Naive thymus-derived CD8-positive, alpha-beta T cell (primary cell): ENCODE data around the gene FADS3. TPM values are rescaled to one million over a fixed set of nuclear protein-coding genes. Genes with fewer than 3 reads are reported as not detected.

Experiments
- ATAC-seq, 2 donors: fragments of 150-1000 bp; cut with Tn5 transposase in 1 of 2; sonication (Bioruptor Pico), chemical (Tn5 transposase) in 1 of 2; 1 replicate in 1 of 2; 2 replicates in 1 of 2; pipeline ENCODE4 v1.10.0; 2021; ENCODE audit warnings: mild to moderate bottlenecking in 2 of 2, moderate library complexity in 2 of 2
- POLR2A ChIA-PET: fragments of 350-600 bp; sonication (Branson Sonifier 250); formaldehyde crosslinking; loops from one replicate; lab custom pipeline; 2021; ENCODE audit warnings: antibody characterized with exemption; lab: Charles Lee
- DNase-seq, 10 donors: peaks; one replicate each; pipeline versions ENCODE4 v3.0.0 to v3.0.0-alpha.2; 2020 to 2022
- H3K27ac Mint-ChIP-seq, 10 donors: one replicate each; pipeline ENCODE4 v1.8.0; 2020 to 2022; ENCODE audit warnings: mild to moderate bottlenecking in 10 of 10, mixed read lengths in 10 of 10, moderate library complexity in 4 of 10, inconsistent platforms in 1 of 10
- H3K27me3 Mint-ChIP-seq, 5 donors: one replicate each; pipeline ENCODE4 v1.8.0; 2021 to 2022; ENCODE audit warnings: mixed read lengths in 5 of 5
- H3K36me3 Mint-ChIP-seq, 3 donors: one replicate each; pipeline ENCODE4 v1.8.0; 2020 to 2022; ENCODE audit warnings: mixed read lengths in 3 of 3, mild to moderate bottlenecking in 2 of 3, inconsistent platforms in 1 of 3
- H3K4me1 Mint-ChIP-seq, 4 donors: one replicate each; pipeline ENCODE4 v1.8.0; 2021 to 2022; ENCODE audit warnings: mixed read lengths in 4 of 4
- H3K4me3 Mint-ChIP-seq, 10 donors: one replicate each; pipeline ENCODE4 v1.8.0; 2020 to 2022; ENCODE audit warnings: mild to moderate bottlenecking in 10 of 10, mixed read lengths in 10 of 10, moderate library complexity in 6 of 10, inconsistent platforms in 1 of 10
- H3K9me3 Mint-ChIP-seq, 9 donors: one replicate each; pipeline ENCODE4 v1.8.0; 2020 to 2022; ENCODE audit warnings: mixed read lengths in 9 of 9, mild to moderate bottlenecking in 3 of 9, inconsistent platforms in 1 of 9, moderate library complexity in 1 of 9
- polyA plus RNA-seq, 3 donors: library from polyadenylated mRNA; unstranded; fragments of 300-500 nt; fragmentation: Illumina TruSeq; gene quantifications; one replicate each; pipeline ENCODE4 v1.2.3, GENCODE V29; 2021
- total RNA-seq, 8 experiments: library from RNA in 2 of 8; stranded (reverse) in 2 of 8; gene quantifications; one replicate each; pipeline ENCODE4 v1.2.3 and lab custom pipeline; 2021 to 2026

The FADS3 gene
- total and polyA plus RNA-seq, 5 experiments from 2014 or later = 0.33 to 5.7 (median 1.5) TPM

DNA sequence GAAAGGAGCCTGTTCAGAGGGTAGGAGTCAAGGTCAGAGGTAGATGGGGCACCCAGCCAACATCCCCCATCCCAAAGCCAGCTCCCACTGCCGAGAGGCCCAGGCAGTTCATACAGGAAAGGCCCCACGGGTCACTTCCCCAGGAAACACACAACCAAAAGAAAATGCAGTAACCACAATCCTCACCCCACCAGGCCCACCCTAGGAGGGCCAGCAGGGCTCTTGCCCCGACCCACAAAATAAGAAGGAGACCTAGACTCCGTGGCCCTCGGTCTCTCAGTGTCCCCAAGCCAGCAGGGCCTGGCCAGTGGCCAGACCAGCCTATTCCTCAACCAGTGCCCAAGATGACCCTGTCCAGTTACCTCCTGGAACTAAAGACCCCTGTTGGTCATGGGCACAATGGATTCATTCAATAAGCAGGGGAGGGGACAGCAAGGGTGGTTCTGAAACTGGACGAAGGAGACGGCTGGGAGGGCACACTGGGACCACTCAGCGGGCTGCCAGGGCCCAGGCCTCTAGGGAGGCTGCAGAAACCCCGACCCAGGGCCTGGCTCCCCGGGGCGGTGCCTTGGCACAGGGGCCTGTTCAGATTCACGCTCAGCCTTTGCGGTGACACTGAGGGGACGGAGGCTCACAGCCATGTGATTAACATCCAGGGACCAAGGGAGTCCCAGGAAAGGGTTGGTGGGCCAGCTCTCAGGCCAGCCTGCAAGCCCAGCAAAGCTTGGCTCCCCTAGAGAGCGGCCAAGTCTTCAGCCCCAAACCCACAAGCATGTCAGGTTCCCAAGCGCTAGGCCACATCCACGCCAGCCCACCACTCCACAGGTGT lies 20.6 kb upstream of the FADS3 start:
- Mint-ChIP-seq H3K4me3 (no peak overlapping the region), H3K27ac (peak overlapping the region in 1 of 10 donors; percentile 33), H3K27me3 (peaks cover 19 to 46% (median 36%) of the 10 kb centered on the region in 5 donors), H3K9me3 (peaks cover 0 to 2% (median 0%) of the 10 kb centered on the region in 9 donors), H3K36me3 (no peaks in the 10 kb centered on the region), H3K4me1 (peaks cover 0 to 8% (median 2%) of the 10 kb centered on the region in 4 donors)
- no peak for ATAC-seq
- POLR2A ChIA-PET = interaction anchor here (0.5 kb wide), 1 partner anchor 123 kb away, joined by 3 read pairs; no protein-coding TSS in a partner anchor
- DNase-seq = no peak

DNA sequence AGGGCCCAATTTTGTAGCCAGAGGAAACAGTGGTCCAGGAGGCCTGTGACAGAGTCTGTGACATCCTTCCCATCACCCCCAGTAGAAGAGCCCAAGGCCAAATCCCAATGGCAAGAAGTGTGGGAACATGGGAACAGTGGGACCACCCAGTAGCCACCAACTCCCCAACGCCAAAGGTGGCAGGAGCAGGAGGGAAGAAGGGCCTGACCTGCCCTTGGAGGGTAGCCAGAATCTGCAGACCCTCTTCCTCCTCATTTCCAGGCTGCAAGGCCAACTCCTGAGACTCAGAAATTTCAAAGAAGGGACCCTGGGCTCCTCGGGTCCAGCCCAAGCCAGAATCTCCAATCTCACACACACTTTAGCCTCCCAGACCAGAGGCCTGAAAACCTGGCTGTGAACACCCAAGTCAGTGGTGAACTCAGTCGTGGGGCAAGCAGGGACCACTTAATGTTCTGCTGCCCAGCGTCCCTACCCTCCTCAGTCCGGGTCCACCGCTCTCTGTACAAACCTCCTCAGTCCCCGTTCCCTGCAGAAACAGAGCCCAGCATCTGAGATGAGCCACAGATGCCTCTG lies 19.9 kb upstream of the FADS3 start:
- no peak overlapping the region for H3K27ac Mint-ChIP-seq
- peaks cover 0 to 8% (median 0%) of the 10 kb centered on the region in 4 donors for H3K4me1 Mint-ChIP-seq
- peaks cover 17 to 46% (median 32%) of the 10 kb centered on the region in 5 donors for H3K27me3 Mint-ChIP-seq
- ATAC-seq = no peak
- peaks cover 0 to 2% (median 0%) of the 10 kb centered on the region in 9 donors for H3K9me3 Mint-ChIP-seq
- no peak for DNase-seq
- POLR2A ChIA-PET = no interaction called here
- no peak overlapping the region for H3K4me3 Mint-ChIP-seq
- H3K36me3 Mint-ChIP-seq = no peaks in the 10 kb centered on the region

- no peak for ATAC-seq
- H3K27me3 Mint-ChIP-seq = peaks cover 16 to 40% (median 29%) of the 10 kb centered on the region in 5 donors
- POLR2A ChIA-PET = no interaction called here
Observed at GRCh38 chr11:61910187-61911127, 19.1 kb upstream of the FADS3 start.

DNA sequence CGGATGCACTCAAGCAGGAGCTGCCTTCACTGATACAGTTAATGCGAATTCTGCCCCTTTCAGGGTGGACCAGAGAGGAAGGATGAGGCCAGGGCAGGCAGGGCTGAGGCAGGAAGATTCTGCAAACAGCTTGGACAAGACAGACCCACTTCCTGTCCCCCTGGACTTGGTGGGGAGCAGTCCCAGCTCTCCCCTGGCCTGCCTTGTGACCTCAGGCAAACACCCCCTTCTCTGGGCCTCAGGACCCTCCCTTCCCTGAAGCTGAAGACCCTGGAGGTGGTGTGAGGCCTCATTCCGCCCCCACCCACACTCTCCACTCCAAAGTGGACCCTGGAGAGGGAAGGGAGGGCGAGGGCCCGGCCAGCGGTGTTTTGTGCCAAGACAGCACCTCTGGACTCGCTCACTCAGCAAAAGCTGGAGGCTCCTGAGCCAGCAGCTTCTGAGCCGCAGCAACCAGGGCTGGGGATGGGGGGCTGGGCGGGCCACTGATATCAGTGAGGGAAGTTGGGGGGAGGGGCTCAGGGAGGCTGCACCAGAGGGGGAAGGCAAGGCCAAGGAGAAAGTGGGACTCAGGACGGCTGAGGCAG lies 17.5 kb upstream of the FADS3 start:
- no peaks in the 10 kb centered on the region for H3K36me3 Mint-ChIP-seq
- peaks cover 7 to 29% (median 14%) of the 10 kb centered on the region in 5 donors for H3K27me3 Mint-ChIP-seq
- no peak for ATAC-seq
- H3K4me3 Mint-ChIP-seq = no peak overlapping the region
- H3K9me3 Mint-ChIP-seq = no peaks in the 10 kb centered on the region
- H3K4me1 Mint-ChIP-seq = peaks cover 0 to 8% (median 0%) of the 10 kb centered on the region in 4 donors
- POLR2A ChIA-PET = no interaction called here
- peak in 1 of 10 donors; percentile 24 for DNase-seq
- no peak overlapping the region for H3K27ac Mint-ChIP-seq

More at GRCh38 chr11:61910187-61911127, 19.1 kb upstream of the FADS3 start:
- H3K4me3 Mint-ChIP-seq = no peak overlapping the region
- H3K9me3 Mint-ChIP-seq = peaks cover 0 to 2% (median 0%) of the 10 kb centered on the region in 9 donors
- no peaks in the 10 kb centered on the region for H3K36me3 Mint-ChIP-seq
- H3K4me1 Mint-ChIP-seq = peaks cover 0 to 8% (median 0%) of the 10 kb centered on the region in 4 donors
- peak in 1 of 10 donors; percentile 32 for DNase-seq
- no peak overlapping the region for H3K27ac Mint-ChIP-seq

- no peaks in the 10 kb centered on the region for H3K9me3 Mint-ChIP-seq
- no peaks in the 10 kb centered on the region for H3K36me3 Mint-ChIP-seq
- no peak for DNase-seq
- no peak overlapping the region for H3K4me3 Mint-ChIP-seq
- POLR2A ChIA-PET = no interaction called here
- ATAC-seq = no peak
- H3K4me1 Mint-ChIP-seq = peaks cover 0 to 8% (median 0%) of the 10 kb centered on the region in 4 donors
- no peak overlapping the region for H3K27ac Mint-ChIP-seq
- H3K27me3 Mint-ChIP-seq = peaks cover 3 to 29% (median 8%) of the 10 kb centered on the region in 5 donors
Observed at GRCh38 chr11:61907871-61908729, 16.8 kb upstream of the FADS3 start.

GRCh38 chr11:61907282-61907681 lies 15.9 kb upstream of the FADS3 start:
- no peaks in the 10 kb centered on the region for H3K36me3 Mint-ChIP-seq
- no peak for DNase-seq
- no peak overlapping the region for H3K27ac Mint-ChIP-seq
- POLR2A ChIA-PET = no interaction called here
- H3K27me3 Mint-ChIP-seq = peaks cover 0 to 22% (median 4%) of the 10 kb centered on the region in 5 donors
- ATAC-seq = no peak
- H3K4me3 Mint-ChIP-seq = peak overlapping the region in 1 of 10 donors; percentile 8
- H3K9me3 Mint-ChIP-seq = no peaks in the 10 kb centered on the region
- H3K4me1 Mint-ChIP-seq = peaks cover 0 to 3% (median 0%) of the 10 kb centered on the region in 4 donors

GRCh38 chr11:61906522-61906909 lies 15.2 kb upstream of the FADS3 start:
- H3K36me3 Mint-ChIP-seq = no peaks in the 10 kb centered on the region
- POLR2A ChIA-PET = no interaction called here
- no peak overlapping the region for H3K27ac Mint-ChIP-seq

DNA sequence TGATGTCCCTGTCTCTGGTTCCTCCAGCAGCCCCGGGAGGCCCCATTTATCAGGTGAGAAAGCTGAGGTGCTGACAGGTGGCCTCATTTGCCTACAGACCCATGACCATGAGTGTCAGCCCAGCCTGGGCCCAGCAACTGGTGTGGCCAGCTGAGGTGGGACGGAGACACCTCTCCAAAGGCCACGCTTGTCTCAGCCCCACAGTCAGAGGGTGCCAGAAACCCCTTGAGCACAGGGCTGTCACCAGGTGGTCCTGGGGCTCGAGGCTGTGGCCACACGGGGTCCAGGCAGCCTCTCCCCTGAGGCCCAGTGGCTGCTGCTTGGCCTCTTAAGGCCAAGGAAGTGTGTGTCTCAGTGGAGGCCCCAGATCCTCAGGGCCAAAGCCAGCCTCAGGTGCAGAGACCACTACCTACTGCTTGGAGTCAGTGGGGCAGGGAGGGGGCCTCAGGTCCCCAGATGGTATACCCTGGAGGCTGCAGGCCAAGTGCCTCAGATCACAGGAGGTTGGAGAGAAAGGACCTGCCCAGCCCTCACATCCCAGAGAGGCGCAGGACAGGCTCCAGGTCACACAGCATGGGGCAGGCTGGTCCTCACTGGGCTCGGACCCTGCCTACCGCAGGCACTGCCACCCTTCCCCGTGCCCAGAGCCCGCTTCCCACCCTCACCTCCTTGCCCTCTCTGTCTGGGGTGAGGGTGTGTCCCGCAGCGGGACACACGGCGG lies 14.6 kb upstream of the FADS3 start:
- no peak for ATAC-seq
- Mint-ChIP-seq H3K27me3 (peaks cover 0 to 13% (median 4%) of the 10 kb centered on the region in 5 donors), H3K9me3 (no peaks in the 10 kb centered on the region), H3K4me3 (no peak overlapping the region), H3K4me1 (no peaks in the 10 kb centered on the region), H3K36me3 (no peaks in the 10 kb centered on the region), H3K27ac (no peak overlapping the region)
- POLR2A ChIA-PET = no interaction called here
- no peak for DNase-seq

More at GRCh38 chr11:61906522-61906909, 15.2 kb upstream of the FADS3 start:
- Mint-ChIP-seq H3K27me3 (peaks cover 0 to 14% (median 4%) of the 10 kb centered on the region in 5 donors), H3K4me1 (no peaks in the 10 kb centered on the region), H3K4me3 (no peak overlapping the region), H3K9me3 (no peaks in the 10 kb centered on the region)
- ATAC-seq (no peak), DNase-seq (no peak)

GRCh38 chr11:61905067-61905696 lies 13.8 kb upstream of the FADS3 start:
- H3K4me1 Mint-ChIP-seq = no peaks in the 10 kb centered on the region
- no peak overlapping the region for H3K4me3 Mint-ChIP-seq
- POLR2A ChIA-PET = no interaction called here
- DNase-seq = no peak
- no peak for ATAC-seq
- peak overlapping the region in 1 of 10 donors; percentile 9 for H3K27ac Mint-ChIP-seq
- no peaks in the 10 kb centered on the region for H3K36me3 Mint-ChIP-seq
- H3K27me3 Mint-ChIP-seq = peaks cover 0 to 13% (median 4%) of the 10 kb centered on the region in 5 donors
- no peaks in the 10 kb centered on the region for H3K9me3 Mint-ChIP-seq

DNA sequence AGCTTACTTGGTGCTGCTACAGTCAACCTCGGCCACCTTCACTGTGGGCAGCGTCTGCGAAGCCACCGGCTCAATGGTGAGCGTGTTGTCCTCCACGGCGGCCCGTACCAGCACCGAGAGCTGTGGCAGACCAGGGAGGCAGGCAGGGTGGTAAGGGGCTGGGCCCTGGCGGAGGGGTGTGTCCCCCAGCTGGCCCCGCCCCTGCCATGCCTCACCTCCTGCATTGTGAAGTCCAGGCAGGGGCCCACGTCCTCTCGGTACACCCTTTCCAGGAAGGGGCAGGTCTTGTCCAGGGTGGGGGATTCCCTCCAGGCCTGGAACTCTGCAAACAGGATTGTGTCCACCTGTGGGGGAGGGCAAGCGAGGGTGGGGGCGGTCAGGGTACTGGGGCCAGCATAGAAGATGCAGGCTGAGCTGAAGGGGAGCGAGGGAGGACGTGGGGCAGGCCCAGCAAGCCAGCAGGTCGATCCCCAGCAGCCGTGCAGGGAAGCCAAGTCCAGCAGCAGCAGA lies 13.2 kb upstream of the FADS3 start:
- ATAC-seq = no peak
- no peak for DNase-seq
- no peak overlapping the region for H3K4me3 Mint-ChIP-seq
- H3K27ac Mint-ChIP-seq = no peak overlapping the region
- POLR2A ChIA-PET = no interaction called here
- no peaks in the 10 kb centered on the region for H3K9me3 Mint-ChIP-seq
- no peaks in the 10 kb centered on the region for H3K36me3 Mint-ChIP-seq
- H3K27me3 Mint-ChIP-seq = peaks cover 0 to 13% (median 4%) of the 10 kb centered on the region in 5 donors
- no peaks in the 10 kb centered on the region for H3K4me1 Mint-ChIP-seq
